Suprapubic skin (tissue), 4 donors: ENCODE results near the gene PRRT1.

Experiments
- EP300 ChIP-seq: sonication (generic); formaldehyde crosslinking; IDR thresholded peaks from one replicate; pipeline ENCODE4 v1.6.1; 2017; ENCODE audit warnings: antibody characterized with exemption
- POLR2A ChIP-seq, 2 donors: fragments of 450-650 bp; IDR thresholded peaks; one replicate each; pipeline ENCODE4 v1.6.1; 2017; ENCODE audit warnings: antibody characterized with exemption in 2 of 2, mild to moderate bottlenecking in 2 of 2, moderate library complexity in 2 of 2
- POLR2AphosphoS5 ChIP-seq, 3 donors: sonication (generic); formaldehyde crosslinking; IDR thresholded peaks; one replicate each; pipeline ENCODE4 v1.6.1; 2017; ENCODE audit warnings: antibody characterized with exemption in 3 of 3
- TF ChIP-seq, protein P1 (sequence below), 2 donors: fragments of 200-600 bp in 1 of 2; fragments of 450-650 bp in 1 of 2; sonication (generic) in 1 of 2; IDR thresholded peaks; one replicate each; pipeline ENCODE4 v1.5.1; 2016 to 2019; ENCODE audit warnings: antibody characterized with exemption in 2 of 2, mild to moderate bottlenecking in 1 of 2, moderate library complexity in 1 of 2

DNA sequence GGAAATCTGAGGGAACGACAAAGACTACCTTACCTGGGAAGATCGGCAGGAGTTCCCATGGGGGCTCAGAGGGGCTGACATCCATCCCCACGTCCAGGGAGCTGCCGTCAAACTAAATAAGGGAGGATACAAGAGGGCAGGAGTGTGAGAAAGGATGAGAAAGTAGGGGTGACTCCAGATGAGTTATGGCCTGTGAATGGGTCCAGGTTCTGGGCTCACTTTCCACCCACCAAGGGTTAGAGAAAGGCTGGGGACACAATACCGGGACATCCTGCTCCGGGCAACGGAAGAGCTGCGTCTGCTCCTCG is 24.4 kb downstream of the PRRT1 start:
- TF ChIP-seq, protein P1, sequence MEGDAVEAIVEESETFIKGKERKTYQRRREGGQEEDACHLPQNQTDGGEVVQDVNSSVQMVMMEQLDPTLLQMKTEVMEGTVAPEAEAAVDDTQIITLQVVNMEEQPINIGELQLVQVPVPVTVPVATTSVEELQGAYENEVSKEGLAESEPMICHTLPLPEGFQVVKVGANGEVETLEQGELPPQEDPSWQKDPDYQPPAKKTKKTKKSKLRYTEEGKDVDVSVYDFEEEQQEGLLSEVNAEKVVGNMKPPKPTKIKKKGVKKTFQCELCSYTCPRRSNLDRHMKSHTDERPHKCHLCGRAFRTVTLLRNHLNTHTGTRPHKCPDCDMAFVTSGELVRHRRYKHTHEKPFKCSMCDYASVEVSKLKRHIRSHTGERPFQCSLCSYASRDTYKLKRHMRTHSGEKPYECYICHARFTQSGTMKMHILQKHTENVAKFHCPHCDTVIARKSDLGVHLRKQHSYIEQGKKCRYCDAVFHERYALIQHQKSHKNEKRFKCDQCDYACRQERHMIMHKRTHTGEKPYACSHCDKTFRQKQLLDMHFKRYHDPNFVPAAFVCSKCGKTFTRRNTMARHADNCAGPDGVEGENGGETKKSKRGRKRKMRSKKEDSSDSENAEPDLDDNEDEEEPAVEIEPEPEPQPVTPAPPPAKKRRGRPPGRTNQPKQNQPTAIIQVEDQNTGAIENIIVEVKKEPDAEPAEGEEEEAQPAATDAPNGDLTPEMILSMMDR (IDR thresholded peaks at IDR 0.05), result no peak
- no peak for TF ChIP-seq POLR2A (IDR thresholded peaks at IDR 0.05)
- TF ChIP-seq POLR2AphosphoS5 (IDR thresholded peaks at IDR 0.05), result no peak
- TF ChIP-seq EP300, result no peak
